Parathyroid adenoma (tissue), 2 donors: ENCODE data around the gene PPM1L.

Source experiments
- H2AFZ ChIP-seq: fragments of 300-600 bp; sonication (generic); one replicate; pipeline ENCODE4 v1.7.0; 2017; ENCODE audit warnings: antibody characterized with exemption, mild to moderate bottlenecking
- H3K27ac ChIP-seq: fragments of 300-600 bp; sonication (generic); one replicate; pipeline ENCODE4 v1.7.0; 2017
- H3K27me3 ChIP-seq: fragments of 300-600 bp; sonication (generic); one replicate; pipeline ENCODE4 v1.7.0; 2017; ENCODE audit warnings: low read length; ENCODE audit not compliant: control insufficient read depth, insufficient read depth
- H3K36me3 ChIP-seq: fragments of 300-600 bp; sonication (generic); one replicate; pipeline ENCODE4 v1.7.0; 2017; ENCODE audit warnings: low read length; ENCODE audit not compliant: control insufficient read depth, insufficient read depth
- H3K4me1 ChIP-seq: fragments of 300-600 bp; sonication (generic); one replicate; pipeline ENCODE4 v1.7.0; 2017; ENCODE audit warnings: control low read depth
- H3K4me2 ChIP-seq: fragments of 300-600 bp; sonication (generic); one replicate; pipeline ENCODE4 v1.7.0; 2017; ENCODE audit warnings: low read length
- H3K4me3 ChIP-seq: fragments of 300-600 bp; sonication (generic); one replicate; pipeline ENCODE4 v1.7.0; 2017; ENCODE audit warnings: low read depth, low read length
- H3K79me2 ChIP-seq: fragments of 300-600 bp; sonication (generic); one replicate; pipeline ENCODE4 v1.7.0; 2017; ENCODE audit warnings: control low read depth
- H3K9ac ChIP-seq: fragments of 300-600 bp; sonication (generic); one replicate; pipeline ENCODE4 v1.7.0; 2017; ENCODE audit warnings: mild to moderate bottlenecking
- H3K9me3 ChIP-seq: fragments of 300-600 bp; sonication (generic); one replicate; pipeline ENCODE4 v1.7.0; 2017; ENCODE audit warnings: low read length; ENCODE audit not compliant: control insufficient read depth
- TF ChIP-seq, protein P1 (sequence below): fragments of 300-600 bp; sonication (generic); IDR thresholded peaks from one replicate; pipeline ENCODE4 v1.7.0; 2017; ENCODE audit warnings: antibody characterized with exemption, mild to moderate bottlenecking
- donor health status: primary hyperparathyroidism.

PPM1L gene

DNA sequence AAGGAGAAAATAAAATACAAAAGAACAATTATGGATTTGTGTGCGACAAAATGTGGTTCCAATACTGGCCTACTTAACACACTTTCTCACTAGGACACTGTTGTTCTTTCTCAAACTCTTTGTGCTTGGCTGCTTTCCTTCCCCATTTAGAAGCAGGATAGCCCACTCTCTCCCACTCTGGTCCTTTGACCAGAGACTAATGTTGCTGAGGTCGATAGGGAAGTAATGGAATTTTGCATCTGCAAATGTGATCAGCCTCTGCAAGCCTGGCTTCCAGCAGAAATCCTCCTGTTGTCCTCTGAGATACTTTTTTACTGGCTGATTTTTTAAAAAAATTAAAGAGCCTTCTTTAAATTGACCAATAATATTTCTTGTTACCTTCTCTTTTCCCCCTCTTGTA is 71.0 kb downstream of the PPM1L start:
- H3K36me3 ChIP-seq = no peaks in the 10 kb centered on the region
- H3K27ac ChIP-seq = no peak overlapping the region
- no peak overlapping the region for H2AFZ ChIP-seq
- H3K4me1 ChIP-seq = peaks cover 36% of the 10 kb centered on the region
- TF ChIP-seq, protein P1, sequence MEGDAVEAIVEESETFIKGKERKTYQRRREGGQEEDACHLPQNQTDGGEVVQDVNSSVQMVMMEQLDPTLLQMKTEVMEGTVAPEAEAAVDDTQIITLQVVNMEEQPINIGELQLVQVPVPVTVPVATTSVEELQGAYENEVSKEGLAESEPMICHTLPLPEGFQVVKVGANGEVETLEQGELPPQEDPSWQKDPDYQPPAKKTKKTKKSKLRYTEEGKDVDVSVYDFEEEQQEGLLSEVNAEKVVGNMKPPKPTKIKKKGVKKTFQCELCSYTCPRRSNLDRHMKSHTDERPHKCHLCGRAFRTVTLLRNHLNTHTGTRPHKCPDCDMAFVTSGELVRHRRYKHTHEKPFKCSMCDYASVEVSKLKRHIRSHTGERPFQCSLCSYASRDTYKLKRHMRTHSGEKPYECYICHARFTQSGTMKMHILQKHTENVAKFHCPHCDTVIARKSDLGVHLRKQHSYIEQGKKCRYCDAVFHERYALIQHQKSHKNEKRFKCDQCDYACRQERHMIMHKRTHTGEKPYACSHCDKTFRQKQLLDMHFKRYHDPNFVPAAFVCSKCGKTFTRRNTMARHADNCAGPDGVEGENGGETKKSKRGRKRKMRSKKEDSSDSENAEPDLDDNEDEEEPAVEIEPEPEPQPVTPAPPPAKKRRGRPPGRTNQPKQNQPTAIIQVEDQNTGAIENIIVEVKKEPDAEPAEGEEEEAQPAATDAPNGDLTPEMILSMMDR = no peak
- no peaks in the 10 kb centered on the region for H3K27me3 ChIP-seq
- peaks cover 33% of the 10 kb centered on the region for H3K79me2 ChIP-seq
- H3K9me3 ChIP-seq = no peaks in the 10 kb centered on the region
- H3K4me3 ChIP-seq = no peak overlapping the region
- no peak overlapping the region for H3K9ac ChIP-seq
- no peak overlapping the region for H3K4me2 ChIP-seq

DNA sequence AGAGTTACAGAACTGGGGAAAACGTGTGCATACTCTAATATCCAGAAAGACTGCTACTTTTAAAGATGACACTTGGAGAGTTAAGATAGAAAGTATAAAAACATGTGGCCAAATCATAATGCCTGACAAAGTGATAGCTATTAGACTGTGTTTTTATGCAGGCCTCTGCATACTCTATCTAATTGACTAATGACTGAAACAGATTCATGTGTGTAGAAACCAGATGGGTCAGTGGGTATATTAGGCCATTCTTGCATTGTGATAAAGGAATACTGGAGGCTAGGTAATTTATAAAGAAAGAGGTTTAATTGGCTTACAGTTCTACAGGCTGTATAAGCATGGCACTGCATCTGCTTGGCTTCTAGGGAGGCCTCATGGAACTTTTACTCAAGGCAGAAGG is 71.5 kb downstream of the PPM1L start:
- H3K36me3 ChIP-seq = no peaks in the 10 kb centered on the region
- H3K4me3 ChIP-seq = no peak overlapping the region
- peaks cover 38% of the 10 kb centered on the region for H3K4me1 ChIP-seq

DNA sequence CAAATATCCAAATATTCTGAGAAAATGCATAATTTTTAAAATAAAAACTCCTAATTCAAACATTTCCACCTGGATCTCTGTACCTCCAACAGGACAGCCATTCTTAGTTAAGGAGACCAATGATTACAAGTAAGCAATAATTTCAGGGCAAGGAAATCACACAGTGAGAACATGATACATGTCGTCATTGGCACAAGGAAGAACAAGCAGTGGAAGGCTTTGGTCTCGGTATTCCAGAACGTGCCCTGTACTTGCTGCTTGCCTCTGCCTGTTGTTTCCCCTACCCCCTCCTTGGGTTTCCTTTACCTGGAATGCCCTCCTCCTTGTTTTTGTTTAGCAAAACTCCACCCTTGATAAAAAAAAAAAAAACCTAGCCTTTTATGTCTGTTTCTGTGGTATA is 72.8 kb downstream of the PPM1L start:
- Histone ChIP-seq H3K4me2 (peak overlapping the region; percentile 40), H3K9me3 (no peaks in the 10 kb centered on the region), H2AFZ (peak overlapping the region; percentile 49), H3K27ac (peak overlapping the region; percentile 91), H3K4me3 (no peak overlapping the region), H3K9ac (no peak overlapping the region), H3K36me3 (no peaks in the 10 kb centered on the region), H3K79me2 (peaks cover 33% of the 10 kb centered on the region), H3K27me3 (no peaks in the 10 kb centered on the region), H3K4me1 (peaks cover 38% of the 10 kb centered on the region)
- TF ChIP-seq, protein P1 = no peak

More for the DNA sequence above, 71.5 kb downstream of the PPM1L start:
- Histone ChIP-seq H3K27me3 (no peaks in the 10 kb centered on the region), H3K4me2 (no peak overlapping the region), H2AFZ (no peak overlapping the region), H3K79me2 (peaks cover 36% of the 10 kb centered on the region), H3K27ac (no peak overlapping the region), H3K9ac (no peak overlapping the region), H3K9me3 (no peaks in the 10 kb centered on the region)
- TF ChIP-seq, protein P1 = no peak

DNA sequence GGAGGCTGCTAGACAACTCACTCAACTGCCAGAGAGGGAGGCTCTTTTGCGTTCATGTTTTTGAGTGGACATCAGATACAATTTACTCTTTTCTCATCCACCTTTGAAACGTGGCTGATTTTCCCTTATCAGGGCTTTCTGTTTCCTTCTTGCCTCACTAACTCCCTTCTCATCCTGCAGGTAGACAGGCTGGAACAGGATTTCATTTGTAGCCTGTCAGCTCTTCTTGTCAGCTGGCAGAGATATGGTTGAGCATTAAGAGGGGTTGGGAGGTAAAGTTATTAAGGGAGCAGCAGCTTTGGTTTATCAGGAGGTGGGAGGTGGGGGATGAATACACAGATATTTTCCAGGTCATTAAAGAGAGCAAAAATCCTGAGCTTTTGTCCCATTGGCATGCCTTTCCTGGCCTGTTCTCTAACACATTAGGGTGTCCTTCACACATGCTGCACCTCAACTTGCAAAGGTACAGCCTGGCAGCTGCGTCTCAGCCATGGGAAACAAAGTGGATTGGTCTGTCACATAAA is 73.5 kb downstream of the PPM1L start:
- Histone ChIP-seq H3K4me2 (peak overlapping the region; percentile 40), H3K27ac (peak overlapping the region; percentile 91), H3K79me2 (peaks cover 32% of the 10 kb centered on the region), H3K36me3 (no peaks in the 10 kb centered on the region), H3K9me3 (no peaks in the 10 kb centered on the region), H3K4me1 (peaks cover 38% of the 10 kb centered on the region), H3K9ac (no peak overlapping the region), H3K4me3 (no peak overlapping the region), H3K27me3 (no peaks in the 10 kb centered on the region), H2AFZ (peak overlapping the region; percentile 49)
- TF ChIP-seq, protein P1 = no peak

DNA sequence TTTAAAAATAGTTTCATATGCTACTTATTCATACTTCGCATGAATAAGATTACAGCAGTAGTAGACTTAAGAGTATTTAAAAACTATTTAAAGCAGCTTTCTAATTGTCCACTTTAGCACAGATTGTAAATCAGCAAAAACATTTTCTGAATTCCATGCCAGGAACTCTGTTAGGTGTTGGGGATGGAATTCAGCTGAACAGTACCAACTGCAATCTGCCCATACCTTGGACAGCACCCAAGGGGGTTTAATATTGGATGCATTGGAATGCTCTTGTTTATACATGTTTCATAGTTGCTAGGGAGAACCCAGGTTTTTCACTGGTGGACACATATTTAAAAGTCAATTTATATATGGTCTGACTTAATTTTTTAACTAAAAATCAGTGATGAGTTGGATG is 74.8 kb downstream of the PPM1L start:
- TF ChIP-seq, protein P1 = no peak
- Histone ChIP-seq H3K27me3 (no peaks in the 10 kb centered on the region), H3K36me3 (no peaks in the 10 kb centered on the region), H3K79me2 (peaks cover 35% of the 10 kb centered on the region), H3K9ac (no peak overlapping the region), H3K27ac (peak overlapping the region; percentile 91), H3K4me3 (no peak overlapping the region), H2AFZ (no peak overlapping the region), H3K4me2 (no peak overlapping the region), H3K9me3 (no peaks in the 10 kb centered on the region), H3K4me1 (peaks cover 35% of the 10 kb centered on the region)
